ENCODE measurements around the gene MAP4K1.
"Not testable (repeated sequence)": the region's sequence is repeated elsewhere in the genome, so short reads cannot be mapped to it uniquely, and the experiment has no call there.

Gene MAP4K1

GRCh38 chr19:38592940-38593339, 24.8 kb downstream of the MAP4K1 start:
- DNase-seq (ENCODE audit: low spot score), result no peak
- TF ChIP-seq CTCF (IDR thresholded peaks at IDR 0.05; ENCODE audit: extremely low read depth, missing control alignments), result no peak

DNA sequence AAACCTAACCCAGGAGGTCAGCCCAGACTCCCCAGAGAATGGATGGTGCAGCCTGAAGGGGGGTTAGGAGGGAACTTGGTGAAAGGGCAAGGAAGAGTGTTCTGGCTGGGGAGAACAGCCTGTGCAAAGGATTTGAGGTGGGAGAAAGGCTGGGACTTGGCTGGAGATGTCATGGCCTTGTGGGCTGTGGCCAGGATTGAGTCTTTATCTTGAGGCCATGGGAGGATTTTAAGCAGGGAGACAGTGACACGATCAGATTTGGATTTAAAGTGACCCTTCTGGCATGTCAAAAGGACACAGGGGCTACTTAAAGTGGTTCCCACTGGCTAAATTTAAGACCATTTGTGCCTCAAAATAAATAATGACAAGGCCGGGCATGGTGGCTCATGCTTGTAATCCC, 29.7 kb downstream of the MAP4K1 start:
- no peak for TF ChIP-seq CTCF (IDR thresholded peaks at IDR 0.05; ENCODE audit: extremely low read depth, missing control alignments)
- DNase-seq (ENCODE audit: low spot score), result no peak

DNA sequence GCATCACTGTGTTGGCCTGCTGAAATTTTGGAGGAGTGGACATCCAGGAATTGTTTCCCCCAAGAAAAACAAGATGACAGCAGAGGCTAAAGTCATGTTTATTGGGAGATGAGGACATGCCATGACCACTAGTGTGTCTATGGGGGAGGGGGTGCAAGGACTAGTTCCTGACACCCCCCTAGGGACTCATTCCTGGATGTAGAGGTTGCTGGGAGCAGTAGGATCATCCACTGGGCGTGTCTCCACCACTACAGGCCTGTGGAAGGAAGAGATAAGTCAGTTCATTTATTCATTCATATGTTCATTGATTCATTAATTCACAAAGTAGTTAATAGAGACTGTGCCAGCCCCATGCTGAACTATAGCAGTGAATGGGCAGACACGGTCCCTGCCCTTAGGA, 30.2 kb downstream of the MAP4K1 start:
- DNase-seq (ENCODE audit: low spot score), result no peak
- no peak for TF ChIP-seq CTCF (IDR thresholded peaks at IDR 0.05; ENCODE audit: extremely low read depth, missing control alignments)

GRCh38 chr19:38583985-38584305, 33.8 kb downstream of the MAP4K1 start:
- TF ChIP-seq CTCF (IDR thresholded peaks at IDR 0.05; ENCODE audit: extremely low read depth, missing control alignments), result no peak
- no peak for DNase-seq (ENCODE audit: low spot score)

GRCh38 chr19:38583219-38583984, 34.4 kb downstream of the MAP4K1 start:
- peak; percentile 80 for DNase-seq (ENCODE audit: low spot score)

DNA sequence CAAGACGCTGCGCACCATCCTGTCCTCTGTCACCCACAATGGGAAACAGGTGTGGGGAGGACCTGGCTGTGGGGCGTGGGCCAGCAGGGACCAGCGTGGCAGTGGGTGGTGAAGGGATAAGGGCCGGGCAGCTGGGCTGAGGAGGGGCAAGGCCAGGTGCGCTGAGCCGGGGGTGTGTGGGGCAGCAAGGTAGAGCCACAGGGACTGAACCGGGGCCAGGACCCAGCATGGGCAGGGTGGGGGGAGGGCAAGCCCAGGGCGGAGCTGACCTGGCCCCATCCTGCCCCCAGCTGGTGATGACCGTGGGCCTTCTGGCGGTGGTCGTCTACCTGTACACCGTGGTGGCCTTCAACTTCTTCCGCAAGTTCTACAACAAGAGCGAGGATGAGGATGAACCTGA, 37.7 kb downstream of the MAP4K1 start:
- TF ChIP-seq CTCF (IDR thresholded peaks at IDR 0.05; ENCODE audit: extremely low read depth, missing control alignments), result no peak
- DNase-seq (ENCODE audit: low spot score), result no peak

More at GRCh38 chr19:38583219-38583984, 34.4 kb downstream of the MAP4K1 start:
- no peak for TF ChIP-seq CTCF (IDR thresholded peaks at IDR 0.05; ENCODE audit: extremely low read depth, missing control alignments)

DNA sequence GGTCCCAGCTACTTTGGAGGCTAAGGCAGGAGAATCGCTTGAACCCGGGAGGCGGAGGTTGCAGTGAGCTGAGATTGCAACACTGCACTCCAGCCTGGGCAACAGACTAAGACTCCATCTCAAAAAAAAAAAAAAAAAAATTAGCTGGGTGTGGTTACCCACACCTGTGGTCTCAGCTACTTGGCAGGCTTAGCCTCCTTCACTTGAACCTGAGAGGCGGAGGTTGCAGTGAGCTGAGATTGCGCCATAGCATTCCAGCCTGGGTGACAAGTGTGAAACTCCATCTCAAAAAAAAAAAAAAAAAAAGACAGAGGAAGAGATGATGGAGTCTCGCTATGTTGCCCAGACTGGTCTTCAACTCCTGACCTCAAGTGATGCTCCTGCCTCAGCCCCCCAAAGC, 38.4 kb downstream of the MAP4K1 start:
- not testable (repeated sequence) for DNase-seq (ENCODE audit: low spot score)

- no peak for TF ChIP-seq CTCF (IDR thresholded peaks at IDR 0.05; ENCODE audit: extremely low read depth, missing control alignments)
- DNase-seq (ENCODE audit: low spot score), result no peak
Observed at GRCh38 chr19:38577826-38578225, 39.9 kb downstream of the MAP4K1 start.

Data from GM20000 (cell line).